Keratinocyte (primary cell): ENCODE results near the gene PIP4K2C. TPM values are rescaled to one million over a fixed set of nuclear protein-coding genes. Genes with fewer than 3 reads are reported as not detected.

ENCODE experiments used
- DNase-seq: peaks from one replicate; pipeline ENCODE4 v3.0.0-alpha.2; 2011; ENCODE audit warnings: low read depth, missing footprints, low spot score
- FAIRE-seq: peaks from 2 replicates; lab custom pipeline; 2011; peaks lifted over from hg19 to GRCh38; lab: Jason Lieb, UNC
- H2AFZ ChIP-seq: 2 replicates; pipeline ENCODE4 v1.6.0; 2012; ENCODE audit warnings: low read length, control low read depth, inconsistent platforms; ENCODE audit not compliant: control insufficient read depth
- H3K27ac ChIP-seq: 2 replicates; pipeline ENCODE4 v1.5.1; 2011; ENCODE audit warnings: low read length; ENCODE audit not compliant: control insufficient read depth, insufficient read depth
- H3K27me3 ChIP-seq: 3 replicates; pipeline ENCODE4 v1.6.0; 2011; ENCODE audit warnings: low read length; ENCODE audit not compliant: control insufficient read depth, insufficient read depth; ENCODE audit errors: extremely low read depth
- H3K36me3 ChIP-seq, 2 experiments: 2 replicates in 1 of 2; 3 replicates in 1 of 2; pipeline ENCODE4 v1.5.1; 2011; ENCODE audit warnings: low read length in 2 of 2, mild to moderate bottlenecking in 1 of 2; ENCODE audit not compliant: control insufficient read depth in 2 of 2, insufficient read depth in 2 of 2; ENCODE audit errors: extremely low read depth in 1 of 2
- H3K4me1 ChIP-seq: 3 replicates; pipeline ENCODE4 v1.5.1; 2011; ENCODE audit warnings: low read length; ENCODE audit not compliant: control insufficient read depth, insufficient read depth; ENCODE audit errors: extremely low read depth
- H3K4me2 ChIP-seq: 3 replicates; pipeline ENCODE4 v1.6.0; 2011; ENCODE audit warnings: low read depth, low read length; ENCODE audit not compliant: control insufficient read depth, insufficient read depth; ENCODE audit errors: extremely low read depth
- H3K4me3 ChIP-seq, 3 experiments: fragments of 200-600 bp in 1 of 3; sonication (generic) in 1 of 3; 2 replicates in 2 of 3; 3 replicates in 1 of 3; pipeline ENCODE4 v1.5.1; 2011 to 2016; ENCODE audit warnings: low read length in 3 of 3, mild to moderate bottlenecking in 3 of 3, control low read depth in 2 of 3, inconsistent platforms in 1 of 3, low read depth in 1 of 3, mixed read lengths in 1 of 3, mixed run types in 1 of 3, moderate library complexity in 1 of 3; ENCODE audit not compliant: control insufficient read depth in 2 of 3, insufficient read depth in 2 of 3; ENCODE audit errors: extremely low read depth in 1 of 3
- H3K79me2 ChIP-seq: 2 replicates; pipeline ENCODE4 v1.6.0; 2012; ENCODE audit warnings: low read length; ENCODE audit not compliant: control insufficient read depth, insufficient read depth
- H3K9ac ChIP-seq: 3 replicates; pipeline ENCODE4 v1.6.0; 2011; ENCODE audit warnings: low read length; ENCODE audit not compliant: control insufficient read depth, insufficient read depth; ENCODE audit errors: extremely low read depth
- H3K9me1 ChIP-seq: 3 replicates; pipeline ENCODE4 v1.6.0; 2011; ENCODE audit warnings: low read length; ENCODE audit not compliant: control insufficient read depth, insufficient read depth; ENCODE audit errors: extremely low read depth
- H3K9me3 ChIP-seq: 2 replicates; pipeline ENCODE4 v1.5.1; 2012; ENCODE audit warnings: low read depth, low read length; ENCODE audit not compliant: control insufficient read depth
- H4K20me1 ChIP-seq: 3 replicates; pipeline ENCODE4 v1.6.0; 2011; ENCODE audit warnings: low read length; ENCODE audit not compliant: control insufficient read depth, insufficient read depth; ENCODE audit errors: extremely low read depth
- EZH2 ChIP-seq: IDR thresholded peaks from one replicate; pipeline ENCODE4 v1.6.1; 2012; ENCODE audit warnings: inconsistent platforms, mild to moderate bottlenecking, low read length, moderate library complexity
- dilution Hi-C: fragments of 300-500 bp; cut with MboI; formaldehyde crosslinking; loops from one replicate; pipeline ENCODE4 v1.7.0; 2020; ENCODE audit warnings: low sequenced_read_pairs; ENCODE audit not compliant: extremely low pct_ligation_motif_present
- polyA plus RNA-seq, 5 experiments: library from polyadenylated mRNA; depleted of rRNA in 3 of 5; stranded (reverse) in 3 of 5; stranded (forward) in 1 of 5; unstranded in 1 of 5; fragments of >200 nt; gene quantifications; 1 replicate in 1 of 5; 2 replicates in 3 of 5; 3 replicates in 1 of 5; pipeline versions ENCODE4 v1.2.1 to v1.2.3, GENCODE V29; 2011 to 2012; ENCODE audit warnings: missing spikeins in 2 of 5, low read depth in 1 of 5, low replicate concordance in 1 of 5
- TF ChIP-seq, protein P1 (sequence below), 3 experiments: IDR thresholded peaks in 1 of 3; conservative IDR thresholded peaks in 1 of 3; optimal IDR thresholded peaks in 1 of 3; 2 replicates in 2 of 3; 3 replicates in 1 of 3; pipeline versions ENCODE3 to v1.5.1; 2011; ENCODE audit warnings: low read length in 3 of 3, mild to moderate bottlenecking in 3 of 3, moderate library complexity in 2 of 3, control low read depth in 1 of 3, inconsistent platforms in 1 of 3; ENCODE audit not compliant: insufficient read depth in 2 of 3; ENCODE audit errors: extremely low read depth in 1 of 3

The PIP4K2C gene
- polyA plus RNA-seq, 1 donor (not counting 4 experiments of a cell fraction or from before 2014, with no cell fraction given), result 93.6 TPM

- H3K4me2 ChIP-seq, result no peak overlapping the region
- no peak for FAIRE-seq
- H3K9me1 ChIP-seq, result no peaks in the 10 kb centered on the region
- peaks cover 2% of the 10 kb centered on the region for H3K4me1 ChIP-seq
- dilution Hi-C loops, result loop anchor here (10.0 kb wide), 1 partner anchor 63 kb away; no protein-coding TSS in a partner anchor
- peaks cover 24% of the 10 kb centered on the region for H3K27me3 ChIP-seq
- H3K4me3 ChIP-seq, result no peak overlapping the region
- H3K27ac ChIP-seq, result no peak overlapping the region
- H3K9me3 ChIP-seq, result no peaks in the 10 kb centered on the region
- no peak overlapping the region for H3K9ac ChIP-seq
- H3K36me3 ChIP-seq, result no peaks in the 10 kb centered on the region
- no peak for TF ChIP-seq EZH2
- TF ChIP-seq, protein P1, sequence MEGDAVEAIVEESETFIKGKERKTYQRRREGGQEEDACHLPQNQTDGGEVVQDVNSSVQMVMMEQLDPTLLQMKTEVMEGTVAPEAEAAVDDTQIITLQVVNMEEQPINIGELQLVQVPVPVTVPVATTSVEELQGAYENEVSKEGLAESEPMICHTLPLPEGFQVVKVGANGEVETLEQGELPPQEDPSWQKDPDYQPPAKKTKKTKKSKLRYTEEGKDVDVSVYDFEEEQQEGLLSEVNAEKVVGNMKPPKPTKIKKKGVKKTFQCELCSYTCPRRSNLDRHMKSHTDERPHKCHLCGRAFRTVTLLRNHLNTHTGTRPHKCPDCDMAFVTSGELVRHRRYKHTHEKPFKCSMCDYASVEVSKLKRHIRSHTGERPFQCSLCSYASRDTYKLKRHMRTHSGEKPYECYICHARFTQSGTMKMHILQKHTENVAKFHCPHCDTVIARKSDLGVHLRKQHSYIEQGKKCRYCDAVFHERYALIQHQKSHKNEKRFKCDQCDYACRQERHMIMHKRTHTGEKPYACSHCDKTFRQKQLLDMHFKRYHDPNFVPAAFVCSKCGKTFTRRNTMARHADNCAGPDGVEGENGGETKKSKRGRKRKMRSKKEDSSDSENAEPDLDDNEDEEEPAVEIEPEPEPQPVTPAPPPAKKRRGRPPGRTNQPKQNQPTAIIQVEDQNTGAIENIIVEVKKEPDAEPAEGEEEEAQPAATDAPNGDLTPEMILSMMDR (optimal IDR thresholded peaks at IDR 0.05 in 1 of 3, IDR thresholded peaks at IDR 0.05 in 1 of 3, conservative IDR thresholded peaks at IDR 0.05 in 1 of 3; ENCODE audit: extremely low read depth in 1 of 3, insufficient read depth in 2 of 3, low read length in 3 of 3), result no peak
- H4K20me1 ChIP-seq, result no peaks in the 10 kb centered on the region
- no peak overlapping the region for H2AFZ ChIP-seq
- DNase-seq, result no peak
- no peaks in the 10 kb centered on the region for H3K79me2 ChIP-seq
These were observed 46.4 kb downstream of the PIP4K2C start for GRCh38 chr12:57637364-57637763.

DNA sequence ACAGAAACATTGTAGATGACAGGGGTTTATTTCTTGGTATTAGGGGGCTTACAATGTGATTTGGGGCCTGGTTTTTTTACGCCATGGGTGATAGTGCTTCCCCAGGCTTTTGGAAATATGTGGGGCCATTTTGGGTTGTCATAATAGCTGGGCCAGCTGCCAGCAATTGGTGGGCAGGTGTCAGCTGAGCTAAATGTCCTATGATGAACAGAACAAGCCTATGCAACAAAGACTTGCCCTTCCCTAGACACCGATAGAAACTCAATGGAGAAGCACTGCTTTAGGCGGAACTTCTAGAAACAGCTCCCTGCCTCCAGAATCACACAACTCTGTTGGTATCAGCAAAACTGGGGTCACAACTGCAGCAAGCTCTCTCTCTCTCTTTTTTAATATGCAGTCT lies 47.1 kb downstream of the PIP4K2C start:
- Histone ChIP-seq H3K9me1 (no peaks in the 10 kb centered on the region), H3K4me3 (no peak overlapping the region), H3K4me1 (peaks cover 2% of the 10 kb centered on the region), H3K27me3 (peaks cover 18% of the 10 kb centered on the region), H2AFZ (no peak overlapping the region), H3K79me2 (no peaks in the 10 kb centered on the region), H3K36me3 (no peaks in the 10 kb centered on the region), H3K27ac (no peak overlapping the region), H3K9me3 (no peaks in the 10 kb centered on the region), H3K9ac (no peak overlapping the region), H3K4me2 (no peak overlapping the region), H4K20me1 (no peaks in the 10 kb centered on the region)
- no peak for TF ChIP-seq EZH2
- TF ChIP-seq, protein P1 (optimal IDR thresholded peaks at IDR 0.05 in 1 of 3, IDR thresholded peaks at IDR 0.05 in 1 of 3, conservative IDR thresholded peaks at IDR 0.05 in 1 of 3; ENCODE audit: extremely low read depth in 1 of 3, insufficient read depth in 2 of 3, low read length in 3 of 3), result no peak
- FAIRE-seq, result no peak
- no peak for DNase-seq
- dilution Hi-C loops, result loop anchor here (10.0 kb wide), 1 partner anchor 63 kb away; no protein-coding TSS in a partner anchor
